Erythroblast (primary cell): ENCODE data around the gene DAGLA.

Experiments used
- GATA1 ChIP-seq: IDR thresholded peaks from 2 replicates; pipeline ENCODE4 v1.6.1; 2011; ENCODE audit warnings: low read depth, mild to moderate bottlenecking, control low read depth, low read length, moderate library complexity
- POLR2A ChIP-seq: IDR thresholded peaks from 2 replicates; pipeline ENCODE4 v1.6.1; 2011; ENCODE audit warnings: mild to moderate bottlenecking, low read length

DNA sequence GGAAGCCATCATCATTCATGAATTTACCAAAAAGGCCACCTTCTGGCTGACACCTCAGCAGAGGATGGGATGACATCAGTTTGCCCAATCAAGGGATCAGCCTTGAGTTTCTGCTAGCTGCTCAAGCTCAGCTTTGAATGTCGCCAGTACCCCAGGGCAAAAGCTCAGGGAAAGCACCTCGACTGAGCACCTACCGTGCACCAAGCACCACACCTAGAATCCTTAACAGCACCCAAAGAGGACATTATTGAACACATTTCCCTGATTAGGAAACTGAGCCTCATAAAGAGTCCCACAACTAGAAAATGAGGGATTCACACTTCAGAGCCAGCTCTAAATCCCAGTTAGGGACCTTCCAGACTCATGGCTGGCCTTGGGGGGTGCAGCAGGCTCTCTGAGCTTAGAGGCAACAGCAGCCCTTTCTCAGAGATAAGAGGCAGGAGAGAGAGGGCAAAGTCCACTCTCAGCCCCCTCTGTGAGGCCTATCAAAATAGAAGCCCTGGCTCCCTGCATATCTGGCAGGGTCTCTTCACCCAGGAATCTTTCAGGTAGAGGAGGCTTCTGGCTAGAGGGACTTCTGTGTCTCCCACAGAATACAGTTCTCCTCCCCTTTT is 13.4 kb upstream of the DAGLA start:
- TF ChIP-seq POLR2A (no peak), GATA1 (no peak)
